OCI-LY7 (cell line): ENCODE measurements around the gene DBN1. TPM values are rescaled to one million over a fixed set of nuclear protein-coding genes. Genes with fewer than 3 reads are reported as not detected.

ENCODE experiments used
- BruUV-seq: library from RNA; stranded (reverse); fragments of 400-500 nt; replicated peaks from 2 replicates; lab custom pipeline; 2021; lab: Mats Ljungman, UMichigan
- CTCF ChIA-PET: fragments of 300-600 bp; sonication (Branson Sonifier 250); formaldehyde crosslinking; loops from one replicate; lab custom pipeline; 2022; ENCODE audit warnings: antibody characterized with exemption; ENCODE audit not compliant: unreplicated experiment; lab: Charles Lee
- POLR2A ChIA-PET: fragments of 300-600 bp; sonication (Branson Sonifier 250); formaldehyde crosslinking; loops from one replicate; lab custom pipeline; 2022; ENCODE audit warnings: antibody characterized with exemption; lab: Charles Lee
- DNase-seq: peaks from one replicate; pipeline ENCODE4 v3.0.0-alpha.2; 2015; ENCODE audit warnings: low spot score
- H2AFZ ChIP-seq: fragments of 200-600 bp; sonication (generic), shearing (Covaris generic); 2 replicates; pipeline ENCODE4 v1.6.1; 2014; ENCODE audit warnings: mild to moderate bottlenecking, antibody characterized with exemption, low read length, moderate library complexity
- H3K27ac ChIP-seq: fragments of 200-600 bp; sonication (generic); 2 replicates; pipeline ENCODE4 v1.5.1; 2014; ENCODE audit warnings: mixed run types, low read depth, mild to moderate bottlenecking, moderate library complexity, low read length, inconsistent platforms; ENCODE audit not compliant: poor library complexity, severe bottlenecking
- H3K36me3 ChIP-seq: fragments of 200-600 bp; sonication (generic); 2 replicates; pipeline ENCODE4 v1.6.1; 2014; ENCODE audit warnings: mild to moderate bottlenecking, antibody characterized with exemption, low read length, moderate library complexity, mixed read lengths; ENCODE audit not compliant: insufficient read depth
- H3K4me1 ChIP-seq: fragments of 200-600 bp; sonication (generic); 2 replicates; pipeline ENCODE4 v1.5.1; 2014; ENCODE audit warnings: mild to moderate bottlenecking, low read length; ENCODE audit not compliant: insufficient read depth, poor library complexity, severe bottlenecking
- H3K4me2 ChIP-seq: fragments of 200-600 bp; sonication (generic); 2 replicates; pipeline ENCODE4 v1.6.1; 2014; ENCODE audit warnings: mild to moderate bottlenecking, low read length
- H3K4me3 ChIP-seq: fragments of 200-600 bp; sonication (generic); 2 replicates; pipeline ENCODE4 v1.5.1; 2014; ENCODE audit warnings: mild to moderate bottlenecking, low read depth, low read length; ENCODE audit not compliant: poor library complexity, severe bottlenecking
- H3K79me2 ChIP-seq: fragments of 200-600 bp; sonication (generic); 2 replicates; pipeline ENCODE4 v1.6.1; 2016; ENCODE audit warnings: low read depth, mild to moderate bottlenecking, low read length, moderate library complexity, mixed read lengths; ENCODE audit not compliant: insufficient read depth
- H3K9me2 ChIP-seq: fragments of 200-600 bp; sonication (generic); 2 replicates; pipeline ENCODE4 v1.6.1; 2016; ENCODE audit warnings: mild to moderate bottlenecking, low read length, mixed read lengths; ENCODE audit not compliant: insufficient read depth
- H3K9me3 ChIP-seq: fragments of 200-600 bp; sonication (generic); 2 replicates; pipeline ENCODE4 v1.6.1; 2014; ENCODE audit warnings: mild to moderate bottlenecking, mixed run types, low read length, mixed read lengths
- H4K20me1 ChIP-seq: fragments of 200-600 bp; sonication (generic); 2 replicates; pipeline ENCODE4 v1.6.1; 2014; ENCODE audit warnings: mild to moderate bottlenecking, antibody characterized with exemption, low read length, moderate library complexity, mixed read lengths; ENCODE audit not compliant: insufficient read depth
- EZH2phosphoT487 ChIP-seq: fragments of 200-600 bp; sonication (generic); IDR thresholded peaks from 2 replicates; pipeline ENCODE4 v1.6.1; 2018; ENCODE audit warnings: low read depth, borderline replicate concordance, mild to moderate bottlenecking, mixed run types, antibody characterized with exemption, low read length, moderate library complexity, mixed read lengths
- intact Hi-C: fragments of 100-400 bp; cut with micrococcal nuclease; formaldehyde crosslinking; loops from one replicate; pipeline ENCODE4 v1.10.0; 2022; ENCODE audit not compliant: unreplicated experiment
- total RNA-seq, 2 experiments: library from RNA; depleted of rRNA in 1 of 2; stranded (reverse); fragments of >200 nt in 1 of 2; shearing (Covaris generic) in 1 of 2; gene quantifications; 2 replicates each; pipeline ENCODE4 v1.2.3, GENCODE V29; 2014 to 2022
- TF ChIP-seq, protein P1 (sequence below): fragments of 200-600 bp; sonication (generic); conservative IDR thresholded peaks from 2 replicates; pipeline ENCODE4 v1.5.1; 2014; ENCODE audit warnings: mild to moderate bottlenecking, antibody characterized with exemption, low read length, moderate library complexity, mixed read lengths

The DBN1 gene
- total RNA-seq, 2 experiments from 2014 or later, result 11.7 to 22.0 TPM

DNA sequence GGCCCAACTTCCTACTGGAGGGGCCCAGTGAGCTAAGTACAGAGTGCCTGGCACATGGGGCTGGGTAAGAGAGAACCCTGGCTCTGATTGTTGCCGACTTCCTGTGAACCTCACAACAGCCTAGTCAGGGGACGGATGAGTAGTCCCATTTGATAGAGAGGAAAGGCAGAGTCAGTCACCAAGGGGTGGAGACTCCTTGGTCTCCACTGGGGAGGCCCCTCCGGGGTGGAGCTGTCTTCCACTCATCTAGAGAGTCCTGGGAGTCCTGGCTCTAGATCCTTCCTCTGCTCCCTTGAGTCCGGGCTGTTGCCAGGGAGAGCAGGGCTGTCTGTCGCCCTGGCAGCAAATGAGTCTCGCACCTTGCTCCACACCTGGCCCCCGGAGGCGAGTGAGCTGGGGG lies 39.0 kb downstream of the DBN1 start:
- POLR2A ChIA-PET, result no interaction called here
- Histone ChIP-seq H3K79me2 (peaks cover 8% of the 10 kb centered on the region; the same call in 1 of the 2 replicates), H3K4me3 (no peak overlapping the region), H3K4me1 (peaks cover 32% of the 10 kb centered on the region), H3K27ac (no peak overlapping the region), H3K36me3 (peaks cover 73% of the 10 kb centered on the region), H3K9me3 (no peaks in the 10 kb centered on the region), H4K20me1 (peaks cover 9% of the 10 kb centered on the region), H2AFZ (no peak overlapping the region), H3K4me2 (no peak overlapping the region), H3K9me2 (no peaks in the 10 kb centered on the region)
- BruUV-seq, result no TSS peak
- no peak for TF ChIP-seq EZH2phosphoT487
- TF ChIP-seq, protein P1, sequence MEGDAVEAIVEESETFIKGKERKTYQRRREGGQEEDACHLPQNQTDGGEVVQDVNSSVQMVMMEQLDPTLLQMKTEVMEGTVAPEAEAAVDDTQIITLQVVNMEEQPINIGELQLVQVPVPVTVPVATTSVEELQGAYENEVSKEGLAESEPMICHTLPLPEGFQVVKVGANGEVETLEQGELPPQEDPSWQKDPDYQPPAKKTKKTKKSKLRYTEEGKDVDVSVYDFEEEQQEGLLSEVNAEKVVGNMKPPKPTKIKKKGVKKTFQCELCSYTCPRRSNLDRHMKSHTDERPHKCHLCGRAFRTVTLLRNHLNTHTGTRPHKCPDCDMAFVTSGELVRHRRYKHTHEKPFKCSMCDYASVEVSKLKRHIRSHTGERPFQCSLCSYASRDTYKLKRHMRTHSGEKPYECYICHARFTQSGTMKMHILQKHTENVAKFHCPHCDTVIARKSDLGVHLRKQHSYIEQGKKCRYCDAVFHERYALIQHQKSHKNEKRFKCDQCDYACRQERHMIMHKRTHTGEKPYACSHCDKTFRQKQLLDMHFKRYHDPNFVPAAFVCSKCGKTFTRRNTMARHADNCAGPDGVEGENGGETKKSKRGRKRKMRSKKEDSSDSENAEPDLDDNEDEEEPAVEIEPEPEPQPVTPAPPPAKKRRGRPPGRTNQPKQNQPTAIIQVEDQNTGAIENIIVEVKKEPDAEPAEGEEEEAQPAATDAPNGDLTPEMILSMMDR, result no peak
- no peak for DNase-seq
- CTCF ChIA-PET, result no interaction called here
- intact Hi-C loops, result no loop called here

DNA sequence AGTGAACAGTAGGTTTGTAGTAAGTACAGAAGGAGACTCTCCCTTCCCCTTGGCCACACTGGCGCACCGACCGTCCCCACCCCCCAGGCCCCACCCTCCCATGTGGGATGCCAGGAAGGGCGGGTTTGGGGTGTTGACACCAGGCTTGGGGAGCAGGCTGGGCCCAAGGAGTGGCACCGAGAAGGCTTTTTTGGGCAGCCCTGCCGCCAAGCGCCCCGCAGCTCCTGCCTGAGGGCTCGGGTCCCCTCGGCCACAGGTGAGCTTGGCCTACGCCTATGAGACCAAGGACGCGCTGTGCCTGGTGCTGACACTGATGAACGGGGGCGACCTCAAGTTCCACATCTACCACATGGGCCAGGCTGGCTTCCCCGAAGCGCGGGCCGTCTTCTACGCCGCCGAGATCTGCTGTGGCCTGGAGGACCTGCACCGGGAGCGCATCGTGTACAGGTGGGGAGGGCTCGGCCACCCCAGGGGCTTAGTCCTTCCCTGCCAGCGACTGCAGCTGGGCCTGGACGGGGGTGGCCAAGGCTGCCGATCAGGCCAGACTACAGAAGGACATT lies 39.7 kb downstream of the DBN1 start:
- no peak for DNase-seq
- H3K4me2 ChIP-seq, result no peak overlapping the region
- no peaks in the 10 kb centered on the region for H3K9me3 ChIP-seq
- no peaks in the 10 kb centered on the region for H3K9me2 ChIP-seq
- no peak overlapping the region for H3K4me3 ChIP-seq
- intact Hi-C loops, result no loop called here
- H3K79me2 ChIP-seq, result peaks cover 13% of the 10 kb centered on the region; the same call in 1 of the 2 replicates
- no peak overlapping the region for H2AFZ ChIP-seq
- H3K27ac ChIP-seq, result no peak overlapping the region
- peaks cover 9% of the 10 kb centered on the region for H4K20me1 ChIP-seq
- BruUV-seq, result no TSS peak
- ChIA-PET CTCF (no interaction called here), POLR2A (no interaction called here)
- peaks cover 39% of the 10 kb centered on the region for H3K4me1 ChIP-seq
- TF ChIP-seq, protein P1, result no peak
- no peak for TF ChIP-seq EZH2phosphoT487
- peaks cover 70% of the 10 kb centered on the region for H3K36me3 ChIP-seq

DNA sequence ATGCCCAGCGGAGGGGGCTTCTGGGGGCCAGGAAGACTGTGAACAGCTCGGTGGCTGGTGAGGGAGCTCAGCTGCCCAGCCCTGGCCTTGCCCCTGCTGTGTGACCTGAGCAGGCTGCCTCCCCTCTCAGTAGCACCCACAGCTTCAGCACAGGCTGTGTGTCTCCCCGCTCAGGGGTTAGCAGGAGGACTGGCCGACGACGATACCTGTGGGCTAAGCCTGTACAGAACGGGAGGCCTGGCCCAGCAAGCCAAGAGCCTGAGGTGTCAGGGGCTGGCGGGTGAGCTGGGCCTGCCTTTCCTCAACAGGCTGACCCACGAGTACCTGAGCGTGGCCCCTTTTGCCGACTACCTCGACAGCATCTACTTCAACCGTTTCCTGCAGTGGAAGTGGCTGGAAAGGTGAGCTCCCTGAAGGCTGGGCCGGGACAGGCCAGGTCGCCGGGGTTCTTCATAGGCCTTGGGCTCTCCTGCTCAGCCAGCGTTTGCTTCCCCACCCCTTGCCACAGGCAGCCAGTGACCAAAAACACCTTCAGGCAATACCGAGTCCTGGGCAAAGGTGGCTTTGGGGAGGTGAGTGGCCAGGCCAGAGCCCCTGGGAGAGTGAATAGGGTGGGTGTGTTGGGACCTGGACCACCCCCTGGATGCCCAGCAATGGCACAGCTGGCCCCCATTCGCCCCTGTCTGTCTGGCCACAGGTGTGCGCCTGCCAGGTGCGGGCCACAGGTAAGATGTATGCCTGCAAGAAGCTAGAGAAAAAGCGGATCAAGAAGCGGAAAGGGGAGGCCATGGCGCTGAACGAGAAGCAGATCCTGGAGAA lies 40.4 kb downstream of the DBN1 start:
- CTCF ChIA-PET, result no interaction called here
- Histone ChIP-seq H3K4me3 (no peak overlapping the region), H3K4me2 (no peak overlapping the region), H3K36me3 (peaks cover 64% of the 10 kb centered on the region), H3K79me2 (peaks cover 20% of the 10 kb centered on the region; the same call in 1 of the 2 replicates), H4K20me1 (peaks cover 9% of the 10 kb centered on the region), H3K4me1 (peaks cover 46% of the 10 kb centered on the region), H2AFZ (no peak overlapping the region), H3K27ac (no peak overlapping the region), H3K9me3 (no peaks in the 10 kb centered on the region), H3K9me2 (no peaks in the 10 kb centered on the region)
- no peak for DNase-seq
- TF ChIP-seq, protein P1, result no peak
- TF ChIP-seq EZH2phosphoT487, result no peak
- no TSS peak for BruUV-seq
- POLR2A ChIA-PET, result interaction anchor here (1.3 kb wide), 1 partner anchor 28 kb away, joined by 3 read pairs; no protein-coding TSS in a partner anchor
- intact Hi-C loops, result no loop called here
